GM23248 (cell line): ENCODE data around the gene TRIO. TPM values are rescaled to one million over a fixed set of nuclear protein-coding genes. Genes with fewer than 3 reads are reported as not detected.

Source experiments
- DNase-seq: peaks from one replicate; pipeline ENCODE4 v3.0.0-alpha.2; 2015
- H2AFZ ChIP-seq: fragments of 200-600 bp; sonication (generic); 2 replicates; pipeline ENCODE4 v1.6.1; 2016; ENCODE audit warnings: antibody characterized with exemption
- H3F3A ChIP-seq: fragments of 200-600 bp; sonication (generic); 2 replicates; pipeline ENCODE4 v1.6.1; 2016; ENCODE audit warnings: mild to moderate bottlenecking, antibody characterized with exemption, mixed run types; ENCODE audit not compliant: insufficient read depth
- H3K27ac ChIP-seq: fragments of 200-600 bp; sonication (generic); 2 replicates; pipeline ENCODE4 v1.5.1; 2016; ENCODE audit warnings: mild to moderate bottlenecking
- H3K27me3 ChIP-seq: fragments of 200-600 bp; sonication (generic); replicated peaks from 2 replicates; pipeline ENCODE4 v1.6.1; 2016; ENCODE audit warnings: mild to moderate bottlenecking; ENCODE audit not compliant: insufficient read depth
- H3K36me3 ChIP-seq: fragments of 200-600 bp; sonication (generic); 2 replicates; pipeline ENCODE4 v1.6.1; 2016; ENCODE audit warnings: low read depth, mild to moderate bottlenecking
- H3K4me1 ChIP-seq: fragments of 200-600 bp; sonication (generic); 2 replicates; pipeline ENCODE4 v1.6.1; 2016; ENCODE audit warnings: mild to moderate bottlenecking; ENCODE audit not compliant: insufficient read depth
- H3K4me2 ChIP-seq: fragments of 200-600 bp; sonication (generic); one replicate; pipeline ENCODE4 v1.6.1; 2016; ENCODE audit warnings: mild to moderate bottlenecking; ENCODE audit not compliant: unreplicated experiment
- H3K4me3 ChIP-seq: fragments of 200-600 bp; sonication (generic); 2 replicates; pipeline ENCODE4 v1.5.1; 2016; ENCODE audit warnings: mild to moderate bottlenecking
- H3K79me2 ChIP-seq: fragments of 200-600 bp; sonication (generic); 2 replicates; pipeline ENCODE4 v1.6.1; 2016; ENCODE audit warnings: mild to moderate bottlenecking; ENCODE audit not compliant: insufficient read depth
- H3K9ac ChIP-seq: fragments of 200-600 bp; sonication (generic); 2 replicates; pipeline ENCODE4 v1.6.1; 2016; ENCODE audit warnings: mild to moderate bottlenecking
- H3K9me2 ChIP-seq: fragments of 200-600 bp; sonication (generic); 2 replicates; pipeline ENCODE4 v1.6.1; 2016; ENCODE audit warnings: mixed run types, mild to moderate bottlenecking, moderate library complexity; ENCODE audit not compliant: insufficient read depth
- H3K9me3 ChIP-seq: fragments of 200-600 bp; sonication (generic); one replicate; pipeline ENCODE4 v1.6.1; 2017; ENCODE audit warnings: low read depth
- H4K20me1 ChIP-seq: fragments of 200-600 bp; sonication (generic); 2 replicates; pipeline ENCODE4 v1.6.0; 2016; ENCODE audit not compliant: insufficient read depth
- EZH2 ChIP-seq: fragments of 200-600 bp; sonication (generic); IDR thresholded peaks from 2 replicates; pipeline ENCODE4 v1.6.1; 2018; ENCODE audit warnings: antibody characterized with exemption, mild to moderate bottlenecking; ENCODE audit not compliant: insufficient read depth, poor library complexity, severe bottlenecking
- EZH2phosphoT487 ChIP-seq: fragments of 200-600 bp; sonication (generic); IDR thresholded peaks from 2 replicates; pipeline ENCODE4 v1.6.1; 2018; ENCODE audit warnings: antibody characterized with exemption, moderate library complexity, mild to moderate bottlenecking, low read depth; ENCODE audit not compliant: insufficient read depth
- WGBS, 2 experiments: methylation state at CpG; one replicate each; pipeline ENCODE4 v1.1.6; 2015 to 2017; ENCODE audit warnings: low lambda C conversion rate in 2 of 2, low coverage in 1 of 2; ENCODE audit errors: missing lambda C conversion rate in 2 of 2; 5-methylcytosine and 5-hydroxymethylcytosine counted together
- in situ Hi-C: fragments of 300-500 bp; cut with MboI; formaldehyde crosslinking; loops from 2 replicates; pipeline ENCODE4 v1.15.0; 2020
- polyA plus RNA-seq: library from polyadenylated mRNA; unstranded; fragments of >200 nt; fragmentation: Nextera tagmentation; extraction: Ambion mirVana; gene quantifications from 2 replicates; pipeline ENCODE4 v1.2.1, GENCODE V29; 2016
- total RNA-seq: library from RNA; depleted of rRNA; stranded (reverse); fragments of >200 nt; shearing (Covaris generic); gene quantifications from 2 replicates; pipeline ENCODE4 v1.2.3, GENCODE V29; 2014

Gene TRIO
- total and polyA plus RNA-seq, 2 experiments from 2014 or later: 28.1 to 198 TPM

DNA sequence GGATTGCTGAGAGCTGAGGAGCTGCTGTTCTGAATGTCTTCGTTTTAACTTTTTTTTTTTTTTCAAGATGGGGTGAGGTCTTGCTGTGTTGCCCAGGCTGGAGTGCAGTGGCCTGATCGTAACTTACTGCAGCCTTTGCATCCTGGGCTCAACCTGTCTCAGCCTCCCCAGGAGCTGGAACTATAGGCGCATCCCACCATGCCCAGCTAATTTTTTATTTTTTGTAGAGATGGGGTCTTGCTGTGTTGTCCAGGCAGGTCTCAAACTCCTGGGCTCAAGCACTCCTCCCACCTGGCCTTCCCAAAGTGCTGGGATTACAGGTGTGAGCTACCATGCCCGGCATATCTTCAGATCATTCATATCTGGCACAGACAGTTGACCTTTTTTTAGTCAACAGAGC is 46.5 kb downstream of the TRIO start:
- peak overlapping the region; percentile 95 for H3K27ac ChIP-seq
- H3K9me2 ChIP-seq: no peaks in the 10 kb centered on the region
- no peaks in the 10 kb centered on the region; the same call in 1 of the 2 replicates for H4K20me1 ChIP-seq
- H3K36me3 ChIP-seq: peaks cover 11% of the 10 kb centered on the region; the same call in 1 of the 2 replicates
- H3K79me2 ChIP-seq: peaks cover 95% of the 10 kb centered on the region
- TF ChIP-seq EZH2 (no peak), EZH2phosphoT487 (no peak)
- peak overlapping the region; percentile 83 for H3K4me2 ChIP-seq
- DNase-seq: no peak
- H3F3A ChIP-seq: peaks cover 94% of the 10 kb centered on the region
- no peaks in the 10 kb centered on the region for H3K27me3 ChIP-seq
- peak overlapping the region; percentile 33 for H3K4me3 ChIP-seq
- 59 to 81% methylated on average over 4 of the region's 4 CpGs for WGBS, 2 experiments
- no peaks in the 10 kb centered on the region for H3K9me3 ChIP-seq
- in situ Hi-C loops: no loop called here
- no peak overlapping the region for H2AFZ ChIP-seq
- peaks cover 97% of the 10 kb centered on the region for H3K4me1 ChIP-seq
- peak overlapping the region; percentile 53 for H3K9ac ChIP-seq

DNA sequence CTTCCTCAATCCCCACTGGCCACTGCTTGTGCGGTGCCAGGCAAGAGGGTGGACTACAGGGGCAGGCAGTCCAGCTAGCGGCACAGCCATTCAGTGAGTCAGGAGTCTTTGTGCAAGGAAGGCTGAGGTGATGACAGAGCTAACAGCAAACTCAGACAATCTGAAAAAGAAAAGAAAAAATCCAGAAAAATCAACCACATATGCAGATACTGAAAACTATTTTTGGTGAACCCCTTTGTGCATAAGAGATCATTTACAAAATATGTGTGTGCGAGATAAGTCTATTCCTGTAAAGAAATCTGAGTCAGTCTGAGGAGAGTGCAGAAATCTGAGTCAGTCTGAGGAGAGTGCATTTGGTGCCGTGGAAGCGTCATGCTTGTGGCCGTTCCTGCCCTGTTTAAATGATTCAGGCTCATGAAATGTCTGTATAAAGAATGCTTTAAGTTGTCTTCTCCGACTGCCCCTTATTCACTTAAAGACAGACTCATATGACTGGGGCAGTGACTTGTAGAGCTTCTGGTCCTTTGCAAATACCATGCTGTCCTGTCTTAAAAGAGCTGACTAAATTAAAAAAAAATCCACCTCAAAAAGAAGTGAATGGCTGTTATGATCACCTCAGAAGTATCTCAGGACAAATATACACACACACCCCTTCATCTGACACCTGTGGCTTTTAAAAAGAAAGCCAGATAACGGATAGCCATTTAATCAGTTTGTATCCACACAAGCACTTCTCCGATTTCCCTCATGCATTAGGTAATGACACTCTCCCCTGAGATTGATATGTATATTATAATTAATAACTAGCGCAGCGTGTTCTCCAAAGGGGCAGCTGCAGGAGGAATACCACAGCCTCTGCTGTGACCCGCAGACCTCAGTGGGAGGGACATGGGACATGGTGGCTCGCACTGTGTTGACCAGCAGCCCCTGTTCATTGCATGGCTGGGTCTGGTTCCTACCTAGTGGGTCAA is 47.3 kb downstream of the TRIO start:
- Histone ChIP-seq H3K9me3 (no peaks in the 10 kb centered on the region), H3K4me2 (peak overlapping the region; percentile 83), H3K9ac (peak overlapping the region; percentile 53), H3K27ac (peak overlapping the region; percentile 95), H3K27me3 (no peaks in the 10 kb centered on the region), H4K20me1 (no peaks in the 10 kb centered on the region; the same call in 1 of the 2 replicates), H3K4me1 (peaks cover 95% of the 10 kb centered on the region), H3K4me3 (peak overlapping the region; percentile 41), H2AFZ (no peak overlapping the region), H3K9me2 (no peaks in the 10 kb centered on the region), H3F3A (peaks cover 94% of the 10 kb centered on the region), H3K36me3 (peaks cover 12% of the 10 kb centered on the region; the same call in 1 of the 2 replicates), H3K79me2 (peaks cover 95% of the 10 kb centered on the region)
- TF ChIP-seq EZH2: no peak
- TF ChIP-seq EZH2phosphoT487: no peak
- in situ Hi-C loops: no loop called here
- WGBS, 2 experiments: 34% methylated on average over 13 of the region's 13 CpGs
- DNase-seq: peak; percentile 99

DNA sequence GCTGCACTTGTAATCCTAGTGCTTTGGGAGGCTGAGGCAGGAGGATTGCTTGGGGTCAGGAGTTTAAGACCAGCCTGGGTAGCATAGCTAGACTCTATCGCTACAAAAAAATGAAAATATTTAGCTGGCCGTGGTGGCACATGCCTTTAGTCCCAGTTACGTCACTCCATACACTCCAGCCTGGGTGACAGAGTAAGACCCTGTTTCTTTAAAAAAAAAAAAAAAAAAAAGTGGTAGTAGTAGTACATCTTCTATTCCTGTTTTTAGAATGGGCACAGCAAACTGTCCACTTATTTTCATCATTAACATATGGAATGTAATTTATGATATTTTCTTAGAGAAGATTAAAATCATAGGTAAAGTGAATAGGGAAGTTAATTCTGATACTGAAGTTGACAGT is 48.2 kb downstream of the TRIO start:
- no peaks in the 10 kb centered on the region; the same call in 1 of the 2 replicates for H4K20me1 ChIP-seq
- H3K79me2 ChIP-seq: peaks cover 95% of the 10 kb centered on the region
- no peaks in the 10 kb centered on the region for H3K9me2 ChIP-seq
- H3K4me2 ChIP-seq: peak overlapping the region; percentile 52
- in situ Hi-C loops: no loop called here
- H3K9me3 ChIP-seq: no peaks in the 10 kb centered on the region
- H2AFZ ChIP-seq: no peak overlapping the region
- H3K27me3 ChIP-seq: no peaks in the 10 kb centered on the region
- peak overlapping the region; percentile 46 for H3K9ac ChIP-seq
- H3K36me3 ChIP-seq: peaks cover 12% of the 10 kb centered on the region; the same call in 1 of the 2 replicates
- peaks cover 92% of the 10 kb centered on the region for H3K4me1 ChIP-seq
- peak overlapping the region; percentile 41 for H3K4me3 ChIP-seq
- H3F3A ChIP-seq: peaks cover 94% of the 10 kb centered on the region
- H3K27ac ChIP-seq: peak overlapping the region; percentile 95
- TF ChIP-seq EZH2phosphoT487 (no peak), EZH2 (no peak)
- no peak for DNase-seq
- WGBS, 2 experiments: 44 to 50% methylated on average over 3 of the region's 3 CpGs

DNA sequence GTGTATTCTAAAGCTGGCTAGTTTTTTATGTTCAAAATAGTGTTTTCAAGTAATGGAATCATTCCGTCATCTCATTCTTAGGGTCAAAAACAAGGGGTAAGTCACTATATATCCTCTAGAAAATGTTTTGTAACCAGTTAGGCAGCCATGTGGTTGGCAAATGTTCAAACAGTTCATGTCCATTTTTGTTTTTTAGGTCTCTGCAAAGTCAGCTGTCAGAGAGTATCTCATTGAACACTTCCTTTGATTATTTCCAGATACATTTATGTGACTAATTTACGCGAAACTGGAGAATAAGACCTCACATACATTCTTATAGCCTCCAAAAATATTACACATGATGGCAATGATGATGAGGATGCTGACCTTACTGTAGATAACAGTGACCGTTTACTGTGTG is 50.4 kb downstream of the TRIO start:
- peak overlapping the region; percentile 95 for H3K27ac ChIP-seq
- no peaks in the 10 kb centered on the region; the same call in 1 of the 2 replicates for H4K20me1 ChIP-seq
- H3K9ac ChIP-seq: peak overlapping the region; percentile 8
- H3K4me2 ChIP-seq: peak overlapping the region; percentile 29
- WGBS, 2 experiments: 89 to 93% methylated on average over 4 of the region's 4 CpGs
- no peaks in the 10 kb centered on the region for H3K9me3 ChIP-seq
- in situ Hi-C loops: no loop called here
- TF ChIP-seq EZH2: no peak
- TF ChIP-seq EZH2phosphoT487: no peak
- H3K79me2 ChIP-seq: peaks cover 95% of the 10 kb centered on the region
- H3K9me2 ChIP-seq: no peaks in the 10 kb centered on the region
- peaks cover 94% of the 10 kb centered on the region for H3F3A ChIP-seq
- H3K27me3 ChIP-seq: no peaks in the 10 kb centered on the region
- no peak for DNase-seq
- H3K36me3 ChIP-seq: peaks cover 17% of the 10 kb centered on the region; the same call in 1 of the 2 replicates
- H2AFZ ChIP-seq: no peak overlapping the region
- H3K4me1 ChIP-seq: peaks cover 91% of the 10 kb centered on the region
- H3K4me3 ChIP-seq: no peak overlapping the region
